ENCODE data around the gene CLEC18B.
"Not testable (repeated sequence)": the region's sequence is repeated elsewhere in the genome, so short reads cannot be mapped to it uniquely, and the experiment has no call there.

- not testable (repeated sequence) for TF ChIP-seq HOXB5 (CRISPR knock-in tag; IDR thresholded peaks at IDR 0.05); EP300 (IDR thresholded peaks at IDR 0.05); REST (IDR thresholded peaks at IDR 0.05); CTCF (IDR thresholded peaks at IDR 0.05); SREBF2 (IDR thresholded peaks at IDR 0.05); NFE2L2 (conservative IDR thresholded peaks at IDR 0.05; ENCODE audit: low read length); KDM5A (IDR thresholded peaks at IDR 0.05); BCL3 (IDR thresholded peaks at IDR 0.05); GATA3 (IDR thresholded peaks at IDR 0.05; ENCODE audit: borderline replicate concordance); SMC3 (IDR thresholded peaks at IDR 0.05); CHD2 (IDR thresholded peaks at IDR 0.05; ENCODE audit: low read length, partially characterized antibody)
Measured at GRCh38 chr16:74428493-74428892, 7.2 kb upstream of the CLEC18B start.

All from A549 (cell line).